ENCODE data around the gene MALL. TPM values are rescaled to one million over a fixed set of nuclear protein-coding genes. Genes with fewer than 3 reads are reported as not detected.

The MALL gene
- total and polyA plus RNA-seq, 2 of the 13 experiments (the other 11 are each of a cell fraction or from before 2014, with no cell fraction given) = not detected

GRCh38 chr2:110146183-110146944 lies 30.7 kb upstream of the MALL start (continued):
- TF ChIP-seq CSRNP2 (CRISPR knock-in tag; conservative IDR thresholded peaks at IDR 0.05; ENCODE audit: low read depth) (no peak), SAFB2 (CRISPR knock-in tag; IDR thresholded peaks at IDR 0.05; ENCODE audit: borderline replicate concordance, low read depth) (no peak), NR3C1 (CRISPR knock-in tag; IDR thresholded peaks at IDR 0.05) (no peak), MYNN (CRISPR knock-in tag; IDR thresholded peaks at IDR 0.05; ENCODE audit: low read depth) (no peak), ZNF605 (CRISPR knock-in tag; IDR thresholded peaks at IDR 0.05) (no peak), TFE3 (CRISPR knock-in tag; IDR thresholded peaks at IDR 0.05) (no peak), FOSL2 (CRISPR knock-in tag; IDR thresholded peaks at IDR 0.05) (peak; percentile 35; the same call in 1 of the 2 replicates), FOXO1 (CRISPR knock-in tag; IDR thresholded peaks at IDR 0.05) (peak; percentile 62; the same call in 1 of the 2 replicates), IRF2 (CRISPR knock-in tag; IDR thresholded peaks at IDR 0.05) (peak; percentile 70; the same call in 1 of the 2 replicates), THAP7 (CRISPR knock-in tag; IDR thresholded peaks at IDR 0.05) (no peak), ZNF121 (CRISPR knock-in tag; IDR thresholded peaks at IDR 0.05) (no peak), ZNF883 (CRISPR knock-in tag; IDR thresholded peaks at IDR 0.05; ENCODE audit: not compliant biosample characterization) (no peak), TERF1 (CRISPR knock-in tag; IDR thresholded peaks at IDR 0.05) (no peak), SOX6 (IDR thresholded peaks at IDR 0.05) (no peak), SOX6 (CRISPR knock-in tag; IDR thresholded peaks at IDR 0.05) (peak; percentile 69), KIAA2018 (CRISPR knock-in tag; IDR thresholded peaks at IDR 0.05; ENCODE audit: borderline replicate concordance) (no peak)
